Esophagus squamous epithelium (tissue), 5 donors: Measurements from ENCODE around the gene BNIPL. TPM values are rescaled to one million over a fixed set of nuclear protein-coding genes. Genes with fewer than 3 reads are reported as not detected.

Experiments
- DNase-seq: peaks from one replicate; lab custom pipeline; 2025; lab: John Stamatoyannopoulos, UW
- H3K27ac ChIP-seq, 4 donors: fragments of 200-600 bp; sonication (generic); one replicate each; pipeline ENCODE4 v1.5.1; 2016 to 2019; ENCODE audit warnings: mild to moderate bottlenecking in 1 of 4
- H3K27me3 ChIP-seq, 4 donors: fragments of 200-600 bp; sonication (generic); 1 replicate in 3 of 4; 2 replicates in 1 of 4; pipeline versions ENCODE4 v1.5.1 to v1.6.0; 2017 to 2021; ENCODE audit warnings: antibody characterized with exemption in 1 of 4
- H3K36me3 ChIP-seq, 3 donors: fragments of 200-600 bp; sonication (generic); one replicate each; pipeline ENCODE4 v1.5.1; 2016 to 2019
- H3K4me1 ChIP-seq, 3 donors: fragments of 200-600 bp; sonication (generic); one replicate each; pipeline ENCODE4 v1.5.1; 2017 to 2019
- H3K4me3 ChIP-seq, 4 donors: fragments of 200-600 bp; sonication (generic); 1 replicate in 3 of 4; 2 replicates in 1 of 4; pipeline ENCODE4 v1.5.1; 2016 to 2019; ENCODE audit warnings: mild to moderate bottlenecking in 2 of 4, moderate library complexity in 1 of 4
- H3K9me3 ChIP-seq, 3 donors: fragments of 200-600 bp; sonication (generic); one replicate each; pipeline ENCODE4 v1.5.1; 2016 to 2019
- POLR2A ChIP-seq, 4 donors: fragments of 450-650 bp; IDR thresholded peaks; one replicate each; pipeline ENCODE4 v1.6.1; 2017; ENCODE audit warnings: antibody characterized with exemption in 4 of 4, mild to moderate bottlenecking in 4 of 4, moderate library complexity in 3 of 4
- WGBS, 2 donors: methylation state at CpG; one replicate each; pipeline ENCODE4 v1.1.5; 2018; 5-methylcytosine and 5-hydroxymethylcytosine counted together
- intact Hi-C: fragments of 100-400 bp; cut with DNase I; formaldehyde crosslinking; loops from one replicate; pipeline ENCODE4 v1.15.0; 2022
- total RNA-seq, 4 donors: library from RNA; depleted of rRNA; stranded (reverse); fragments of >200 nt; gene quantifications; one replicate each; pipeline ENCODE4 v1.1.0, GENCODE V29; 2016
- TF ChIP-seq, protein P1 (sequence below), 6 experiments: fragments of 450-650 bp in 4 of 6; fragments of 200-600 bp in 2 of 6; sonication (generic) in 2 of 6; IDR thresholded peaks; one replicate each; pipeline ENCODE4 v1.5.1; 2016 to 2019; ENCODE audit warnings: antibody characterized with exemption in 6 of 6, mild to moderate bottlenecking in 4 of 6, moderate library complexity in 4 of 6
- donor health status: DM: yes; HTN: yes; CAD: no.

BNIPL gene
- total RNA-seq, 4 donors from 2014 or later: 52.7 to 168 (median 96.1) TPM

DNA sequence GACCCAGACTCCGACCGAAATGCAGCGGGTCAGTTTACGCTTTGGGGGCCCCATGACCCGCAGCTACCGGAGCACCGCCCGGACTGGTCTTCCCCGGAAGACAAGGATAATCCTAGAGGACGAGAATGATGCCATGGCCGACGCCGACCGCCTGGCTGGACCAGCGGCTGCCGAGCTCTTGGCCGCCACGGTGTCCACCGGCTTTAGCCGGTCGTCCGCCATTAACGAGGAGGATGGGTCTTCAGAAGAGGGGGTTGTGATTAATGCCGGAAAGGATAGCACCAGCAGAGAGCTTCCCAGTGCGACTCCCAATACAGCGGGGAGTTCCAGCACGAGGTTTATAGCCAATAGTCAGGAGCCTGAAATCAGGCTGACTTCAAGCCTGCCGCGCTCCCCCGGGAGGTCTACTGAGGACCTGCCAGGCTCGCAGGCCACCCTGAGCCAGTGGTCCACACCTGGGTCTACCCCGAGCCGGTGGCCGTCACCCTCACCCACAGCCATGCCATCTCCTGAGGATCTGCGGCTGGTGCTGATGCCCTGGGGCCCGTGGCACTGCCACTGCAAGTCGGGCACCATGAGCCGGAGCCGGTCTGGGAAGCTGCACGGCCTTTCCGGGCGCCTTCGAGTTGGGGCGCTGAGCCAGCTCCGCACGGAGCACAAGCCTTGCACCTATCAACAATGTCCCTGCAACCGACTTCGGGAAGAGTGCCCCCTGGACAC is 11.7 kb downstream of the BNIPL start:
- peaks cover 6 to 57% (median 16%) of the 10 kb centered on the region in 3 donors for H3K36me3 ChIP-seq
- WGBS, 2 donors: 2 to 3% methylated on average over 5 to 13 of the region's 48 CpGs
- peaks cover 10 to 50% (median 14%) of the 10 kb centered on the region in 3 donors for H3K4me1 ChIP-seq
- H3K27me3 ChIP-seq: no peaks in the 10 kb centered on the region
- intact Hi-C loops: no loop called here
- no peak for DNase-seq
- peak in 1 of 4 donors; percentile 33 for TF ChIP-seq POLR2A (IDR thresholded peaks at IDR 0.05)
- TF ChIP-seq, protein P1, sequence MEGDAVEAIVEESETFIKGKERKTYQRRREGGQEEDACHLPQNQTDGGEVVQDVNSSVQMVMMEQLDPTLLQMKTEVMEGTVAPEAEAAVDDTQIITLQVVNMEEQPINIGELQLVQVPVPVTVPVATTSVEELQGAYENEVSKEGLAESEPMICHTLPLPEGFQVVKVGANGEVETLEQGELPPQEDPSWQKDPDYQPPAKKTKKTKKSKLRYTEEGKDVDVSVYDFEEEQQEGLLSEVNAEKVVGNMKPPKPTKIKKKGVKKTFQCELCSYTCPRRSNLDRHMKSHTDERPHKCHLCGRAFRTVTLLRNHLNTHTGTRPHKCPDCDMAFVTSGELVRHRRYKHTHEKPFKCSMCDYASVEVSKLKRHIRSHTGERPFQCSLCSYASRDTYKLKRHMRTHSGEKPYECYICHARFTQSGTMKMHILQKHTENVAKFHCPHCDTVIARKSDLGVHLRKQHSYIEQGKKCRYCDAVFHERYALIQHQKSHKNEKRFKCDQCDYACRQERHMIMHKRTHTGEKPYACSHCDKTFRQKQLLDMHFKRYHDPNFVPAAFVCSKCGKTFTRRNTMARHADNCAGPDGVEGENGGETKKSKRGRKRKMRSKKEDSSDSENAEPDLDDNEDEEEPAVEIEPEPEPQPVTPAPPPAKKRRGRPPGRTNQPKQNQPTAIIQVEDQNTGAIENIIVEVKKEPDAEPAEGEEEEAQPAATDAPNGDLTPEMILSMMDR (IDR thresholded peaks at IDR 0.05): peak in 3 of 6 experiments; percentile 41 to 48 (median 47)
- H3K9me3 ChIP-seq: no peaks in the 10 kb centered on the region
- peak overlapping the region; percentile 45 to 74 (median 72) for H3K4me3 ChIP-seq
- H3K27ac ChIP-seq: peak overlapping the region; percentile 79 to 94 (median 88)

- H3K4me3 ChIP-seq: peak overlapping the region; percentile 45 to 74 (median 72)
- H3K36me3 ChIP-seq: peaks cover 11 to 57% (median 21%) of the 10 kb centered on the region in 3 donors
- intact Hi-C loops: no loop called here
- H3K27ac ChIP-seq: peak overlapping the region; percentile 79 to 94 (median 88)
- no peaks in the 10 kb centered on the region for H3K27me3 ChIP-seq
- TF ChIP-seq, protein P1 (IDR thresholded peaks at IDR 0.05): peak in 3 of 6 experiments; percentile 25 to 65 (median 39)
- TF ChIP-seq POLR2A (IDR thresholded peaks at IDR 0.05): peak in 1 of 4 donors; percentile 4
- H3K9me3 ChIP-seq: no peaks in the 10 kb centered on the region
- 12 to 29% methylated on average over 1 to 3 of the region's 3 CpGs for WGBS, 2 donors
- no peak for DNase-seq
- H3K4me1 ChIP-seq: peaks cover 13 to 56% (median 14%) of the 10 kb centered on the region in 3 donors
Observed at GRCh38 chr1:151048645-151049032, 12.3 kb downstream of the BNIPL start.

DNA sequence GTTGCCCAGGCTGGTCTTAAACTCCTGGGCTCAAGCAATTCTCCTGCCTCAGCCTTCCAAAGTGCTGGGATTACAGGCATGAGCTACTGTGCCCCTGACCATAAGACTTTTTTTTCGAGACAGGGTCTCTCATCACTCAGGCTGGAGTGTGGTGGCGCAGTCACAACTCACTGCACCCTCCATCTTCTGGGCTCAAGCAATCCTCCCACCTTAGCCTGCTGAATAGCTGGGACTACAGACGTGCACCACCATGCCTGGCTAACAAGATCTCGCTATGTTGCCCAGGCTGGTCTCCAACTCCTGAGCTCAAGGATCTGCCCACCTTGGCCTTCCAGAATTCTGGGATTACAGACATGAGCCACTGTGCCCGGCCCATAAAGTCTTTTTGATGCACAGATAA is 13.1 kb downstream of the BNIPL start:
- Histone ChIP-seq H3K27ac (peak overlapping the region in 2 of 4 donors; percentile 10 to 30), H3K27me3 (no peaks in the 10 kb centered on the region), H3K36me3 (peaks cover 20 to 57% (median 29%) of the 10 kb centered on the region in 3 donors), H3K9me3 (no peaks in the 10 kb centered on the region), H3K4me3 (no peak overlapping the region), H3K4me1 (peaks cover 15 to 64% (median 17%) of the 10 kb centered on the region in 3 donors)
- WGBS, 2 donors: 78 to 86% methylated on average over 5 of the region's 5 CpGs
- intact Hi-C loops: no loop called here
- DNase-seq: no peak
- TF ChIP-seq, protein P1 (IDR thresholded peaks at IDR 0.05): no peak
- peak in 1 of 4 donors; percentile 5 for TF ChIP-seq POLR2A (IDR thresholded peaks at IDR 0.05)

DNA sequence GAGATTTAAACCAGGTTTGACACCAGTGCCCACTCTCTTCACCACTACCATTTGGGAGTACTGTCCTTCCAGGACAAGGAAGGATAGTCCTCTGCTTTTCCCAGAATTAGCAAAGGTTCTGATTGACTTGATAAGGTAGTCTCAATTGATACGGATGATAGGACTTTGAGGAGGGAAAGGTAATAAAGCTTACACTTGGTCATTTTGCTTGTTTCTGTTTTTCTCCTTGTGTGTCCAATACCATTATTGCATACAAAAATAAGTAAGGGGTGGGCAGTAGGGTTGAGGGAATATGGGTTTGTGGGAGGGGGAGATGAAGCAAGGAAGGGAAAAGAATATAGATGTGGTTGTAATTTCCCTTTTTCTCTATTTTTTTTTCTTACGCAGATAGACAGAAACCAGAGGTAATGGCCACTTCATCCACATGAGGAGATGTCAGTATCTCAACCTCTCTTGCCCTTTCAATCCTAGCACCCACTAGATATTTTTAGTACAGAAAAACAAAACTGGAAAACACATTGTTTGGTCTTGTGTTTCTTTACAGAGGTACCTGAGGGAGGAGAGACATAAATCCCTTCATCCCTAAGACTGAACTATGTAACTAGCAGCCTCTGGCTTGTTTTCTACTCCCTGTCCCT is 13.8 kb downstream of the BNIPL start:
- DNase-seq: no peak
- peak overlapping the region in 1 of 4 donors; percentile 10 for H3K27ac ChIP-seq
- H3K4me1 ChIP-seq: peaks cover 19 to 70% (median 22%) of the 10 kb centered on the region in 3 donors
- no peaks in the 10 kb centered on the region for H3K9me3 ChIP-seq
- 76 to 82% methylated on average over 2 of the region's 2 CpGs for WGBS, 2 donors
- TF ChIP-seq POLR2A (IDR thresholded peaks at IDR 0.05): no peak
- TF ChIP-seq, protein P1 (IDR thresholded peaks at IDR 0.05): no peak
- H3K4me3 ChIP-seq: no peak overlapping the region
- intact Hi-C loops: no loop called here
- H3K27me3 ChIP-seq: no peaks in the 10 kb centered on the region
- peaks cover 27 to 58% (median 37%) of the 10 kb centered on the region in 3 donors for H3K36me3 ChIP-seq
